ENCODE results near the gene ADI1.
A peak's percentile ranks its signal among the peaks of the same experiment; 100 is the strongest.

Gene ADI1

GRCh38 chr2:3467654-3468053, 51.7 kb downstream of the ADI1 start:
- Histone ChIP-seq H3K4me1 (ENCODE audit: control insufficient read depth, insufficient read depth, low read length, poor library complexity, severe bottlenecking) (peaks cover 31% of the 10 kb centered on the region), H3K4me3 (ENCODE audit: extremely low read depth, insufficient read depth, low read length, poor library complexity, severe bottlenecking) (no peak overlapping the region), H3K36me3 (ENCODE audit: control insufficient read depth, insufficient read depth, low read length) (peaks cover 40% of the 10 kb centered on the region), H3K9me3 (ENCODE audit: control insufficient read depth, low read length) (no peaks in the 10 kb centered on the region), H3K27ac (ENCODE audit: low read depth, low read length, severe bottlenecking) (no peak overlapping the region)
- 94 to 97% methylated on average over 14 to 15 of the region's 15 CpGs for WGBS, 2 experiments (ENCODE audit: insufficient coverage in 2 of 2)

GRCh38 chr2:3466966-3467365, 52.4 kb downstream of the ADI1 start:
- Histone ChIP-seq H3K27ac (ENCODE audit: low read depth, low read length, severe bottlenecking) (no peak overlapping the region), H3K4me1 (ENCODE audit: control insufficient read depth, insufficient read depth, low read length, poor library complexity, severe bottlenecking) (peaks cover 31% of the 10 kb centered on the region), H3K36me3 (ENCODE audit: control insufficient read depth, insufficient read depth, low read length) (peaks cover 36% of the 10 kb centered on the region), H3K9me3 (ENCODE audit: control insufficient read depth, low read length) (no peaks in the 10 kb centered on the region), H3K4me3 (ENCODE audit: extremely low read depth, insufficient read depth, low read length, poor library complexity, severe bottlenecking) (no peak overlapping the region)
- WGBS, 2 experiments (ENCODE audit: insufficient coverage in 2 of 2) = 93 to 94% methylated on average over 13 to 14 of the region's 14 CpGs

DNA sequence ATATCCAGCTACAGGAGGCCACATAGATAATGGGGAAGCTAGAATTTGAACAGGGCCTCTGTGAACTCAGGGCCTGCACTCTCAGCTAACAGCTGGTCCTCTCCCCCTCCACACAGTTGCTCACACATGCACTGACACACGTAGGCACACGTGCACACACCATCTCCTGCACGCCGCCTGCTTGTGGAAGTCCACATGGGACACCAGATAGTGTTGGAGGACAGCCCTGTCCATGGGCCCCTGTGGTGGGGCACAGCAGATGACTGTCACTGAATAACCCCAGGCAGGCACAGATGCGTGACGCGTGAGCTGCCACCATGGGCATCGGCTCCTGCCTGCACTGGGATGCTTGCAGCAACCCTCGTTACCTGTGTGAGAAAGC, 52.9 kb downstream of the ADI1 start:
- 88 to 96% methylated on average over 9 of the region's 9 CpGs for whole genome bisulfite sequencing, 2 experiments (ENCODE audit: insufficient coverage in 2 of 2)
- Histone ChIP-seq H3K9me3 (ENCODE audit: control insufficient read depth, low read length) (no peaks in the 10 kb centered on the region), H3K4me1 (ENCODE audit: control insufficient read depth, insufficient read depth, low read length, poor library complexity, severe bottlenecking) (peaks cover 31% of the 10 kb centered on the region), H3K4me3 (ENCODE audit: extremely low read depth, insufficient read depth, low read length, poor library complexity, severe bottlenecking) (no peak overlapping the region), H3K36me3 (ENCODE audit: control insufficient read depth, insufficient read depth, low read length) (peaks cover 34% of the 10 kb centered on the region), H3K27ac (ENCODE audit: low read depth, low read length, severe bottlenecking) (peak overlapping the region; percentile 68)

- Histone ChIP-seq H3K27ac (ENCODE audit: low read depth, low read length, severe bottlenecking) (peak overlapping the region; percentile 68), H3K4me3 (ENCODE audit: extremely low read depth, insufficient read depth, low read length, poor library complexity, severe bottlenecking) (no peak overlapping the region), H3K9me3 (ENCODE audit: control insufficient read depth, low read length) (no peaks in the 10 kb centered on the region), H3K4me1 (ENCODE audit: control insufficient read depth, insufficient read depth, low read length, poor library complexity, severe bottlenecking) (peaks cover 31% of the 10 kb centered on the region), H3K36me3 (ENCODE audit: control insufficient read depth, insufficient read depth, low read length) (peaks cover 35% of the 10 kb centered on the region)
- WGBS, 2 experiments (ENCODE audit: insufficient coverage in 2 of 2) = 78 to 81% methylated on average over 9 to 12 of the region's 13 CpGs
Observed at GRCh38 chr2:3465844-3466481, 53.4 kb downstream of the ADI1 start.

DNA sequence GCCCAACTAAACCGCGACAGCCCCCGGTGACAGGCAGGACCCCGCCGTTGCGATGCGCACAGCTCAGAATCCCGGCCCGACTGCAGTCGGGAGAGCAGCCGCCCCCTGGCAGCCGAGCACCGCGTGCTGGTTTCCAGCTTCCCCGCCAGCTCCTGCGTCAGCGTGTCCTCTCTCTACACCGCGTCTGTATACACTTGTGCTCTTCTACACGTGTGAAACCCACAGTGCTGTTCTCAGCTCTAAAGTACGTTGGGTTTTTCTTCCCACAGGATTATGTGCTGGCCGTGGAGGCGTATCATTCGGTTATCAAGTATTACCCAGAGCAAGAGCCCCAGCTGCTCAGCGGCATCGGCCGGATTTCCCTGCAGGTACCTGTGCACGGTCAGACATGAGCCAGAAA, 54.0 kb downstream of the ADI1 start:
- H3K36me3 ChIP-seq (ENCODE audit: control insufficient read depth, insufficient read depth, low read length) = peaks cover 31% of the 10 kb centered on the region
- WGBS, 2 experiments (ENCODE audit: insufficient coverage in 2 of 2) = 93 to 95% methylated on average over 20 to 24 of the region's 28 CpGs
- no peaks in the 10 kb centered on the region for H3K9me3 ChIP-seq (ENCODE audit: control insufficient read depth, low read length)
- peak overlapping the region; percentile 68 for H3K27ac ChIP-seq (ENCODE audit: low read depth, low read length, severe bottlenecking)
- H3K4me1 ChIP-seq (ENCODE audit: control insufficient read depth, insufficient read depth, low read length, poor library complexity, severe bottlenecking) = peaks cover 27% of the 10 kb centered on the region
- H3K4me3 ChIP-seq (ENCODE audit: extremely low read depth, insufficient read depth, low read length, poor library complexity, severe bottlenecking) = no peak overlapping the region

GRCh38 chr2:3464401-3465005, 54.8 kb downstream of the ADI1 start:
- Histone ChIP-seq H3K4me3 (ENCODE audit: extremely low read depth, insufficient read depth, low read length, poor library complexity, severe bottlenecking) (no peak overlapping the region), H3K36me3 (ENCODE audit: control insufficient read depth, insufficient read depth, low read length) (peaks cover 25% of the 10 kb centered on the region), H3K27ac (ENCODE audit: low read depth, low read length, severe bottlenecking) (no peak overlapping the region), H3K4me1 (ENCODE audit: control insufficient read depth, insufficient read depth, low read length, poor library complexity, severe bottlenecking) (peaks cover 21% of the 10 kb centered on the region), H3K9me3 (ENCODE audit: control insufficient read depth, low read length) (no peaks in the 10 kb centered on the region)
- 97 to 98% methylated on average over 19 to 21 of the region's 21 CpGs for WGBS, 2 experiments (ENCODE audit: insufficient coverage in 2 of 2)

- Histone ChIP-seq H3K9me3 (ENCODE audit: control insufficient read depth, low read length) (no peaks in the 10 kb centered on the region), H3K4me3 (ENCODE audit: extremely low read depth, insufficient read depth, low read length, poor library complexity, severe bottlenecking) (no peak overlapping the region), H3K27ac (ENCODE audit: low read depth, low read length, severe bottlenecking) (no peak overlapping the region), H3K36me3 (ENCODE audit: control insufficient read depth, insufficient read depth, low read length) (peaks cover 23% of the 10 kb centered on the region), H3K4me1 (ENCODE audit: control insufficient read depth, insufficient read depth, low read length, poor library complexity, severe bottlenecking) (peaks cover 21% of the 10 kb centered on the region)
- whole genome bisulfite sequencing, 2 experiments (ENCODE audit: insufficient coverage in 2 of 2) = 94 to 95% methylated on average over 7 to 12 of the region's 13 CpGs
Observed at GRCh38 chr2:3463944-3464343, 55.4 kb downstream of the ADI1 start.

DNA sequence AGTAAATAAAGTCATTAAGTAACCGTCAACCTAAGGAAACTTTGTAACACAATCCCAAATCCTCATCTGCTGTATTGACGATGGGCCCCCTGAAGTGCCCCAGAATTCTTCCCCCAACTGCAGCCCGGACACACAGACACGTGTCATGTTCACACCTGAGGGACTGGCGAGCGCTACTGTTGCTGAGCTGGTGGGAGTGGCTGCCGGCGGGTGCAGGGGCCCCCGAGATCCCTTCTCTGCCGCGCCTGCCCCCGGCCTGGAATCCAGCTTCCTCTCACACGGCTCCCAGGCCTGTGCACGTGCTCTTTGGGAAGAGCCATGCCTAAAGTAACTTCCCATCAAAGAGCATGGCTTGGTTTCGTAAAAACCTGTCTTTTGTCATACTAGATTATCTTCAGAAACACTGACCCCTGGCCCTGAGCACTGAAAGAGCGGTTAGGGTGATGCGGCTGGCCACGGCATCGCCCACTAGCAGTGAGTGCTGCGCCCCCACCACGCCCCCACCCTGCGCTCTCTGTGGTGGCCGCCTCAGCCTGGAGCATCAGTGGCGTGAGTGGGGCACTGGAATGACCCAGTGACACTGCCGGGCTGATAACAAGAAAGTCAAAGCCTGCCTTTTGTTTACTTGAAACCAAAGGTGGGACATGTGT, 56.0 kb downstream of the ADI1 start:
- peaks cover 21% of the 10 kb centered on the region for H3K4me1 ChIP-seq (ENCODE audit: control insufficient read depth, insufficient read depth, low read length, poor library complexity, severe bottlenecking)
- no peak overlapping the region for H3K27ac ChIP-seq (ENCODE audit: low read depth, low read length, severe bottlenecking)
- H3K9me3 ChIP-seq (ENCODE audit: control insufficient read depth, low read length) = no peaks in the 10 kb centered on the region
- no peak overlapping the region for H3K4me3 ChIP-seq (ENCODE audit: extremely low read depth, insufficient read depth, low read length, poor library complexity, severe bottlenecking)
- WGBS, 2 experiments (ENCODE audit: insufficient coverage in 2 of 2) = 95 to 96% methylated on average over 19 to 24 of the region's 25 CpGs
- H3K36me3 ChIP-seq (ENCODE audit: control insufficient read depth, insufficient read depth, low read length) = peaks cover 21% of the 10 kb centered on the region

GRCh38 chr2:3462493-3463104, 56.7 kb downstream of the ADI1 start:
- H3K4me1 ChIP-seq (ENCODE audit: control insufficient read depth, insufficient read depth, low read length, poor library complexity, severe bottlenecking) = peaks cover 21% of the 10 kb centered on the region
- H3K36me3 ChIP-seq (ENCODE audit: control insufficient read depth, insufficient read depth, low read length) = peaks cover 26% of the 10 kb centered on the region
- no peak overlapping the region for H3K27ac ChIP-seq (ENCODE audit: low read depth, low read length, severe bottlenecking)
- 85 to 95% methylated on average over 9 of the region's 10 CpGs for WGBS, 2 experiments (ENCODE audit: insufficient coverage in 2 of 2)
- no peaks in the 10 kb centered on the region for H3K9me3 ChIP-seq (ENCODE audit: control insufficient read depth, low read length)
- no peak overlapping the region for H3K4me3 ChIP-seq (ENCODE audit: extremely low read depth, insufficient read depth, low read length, poor library complexity, severe bottlenecking)

- Histone ChIP-seq H3K27ac (ENCODE audit: low read depth, low read length, severe bottlenecking) (no peak overlapping the region), H3K9me3 (ENCODE audit: control insufficient read depth, low read length) (no peaks in the 10 kb centered on the region), H3K4me1 (ENCODE audit: control insufficient read depth, insufficient read depth, low read length, poor library complexity, severe bottlenecking) (peaks cover 21% of the 10 kb centered on the region), H3K36me3 (ENCODE audit: control insufficient read depth, insufficient read depth, low read length) (peaks cover 21% of the 10 kb centered on the region), H3K4me3 (ENCODE audit: extremely low read depth, insufficient read depth, low read length, poor library complexity, severe bottlenecking) (no peak overlapping the region)
- WGBS, 2 experiments (ENCODE audit: insufficient coverage in 2 of 2) = 55 to 65% methylated on average over 8 to 12 of the region's 12 CpGs
Observed at GRCh38 chr2:3461801-3462492, 57.4 kb downstream of the ADI1 start.
